HuH-7 (cell line): ENCODE data around the gene FCHSD2.
A peak's percentile ranks its signal among the peaks of the same experiment; 100 is the strongest.

ENCODE experiments used
- DNase-seq: peaks from one replicate; pipeline ENCODE4 v3.0.0; 2011; ENCODE audit warnings: low spot score

FCHSD2 gene

DNA sequence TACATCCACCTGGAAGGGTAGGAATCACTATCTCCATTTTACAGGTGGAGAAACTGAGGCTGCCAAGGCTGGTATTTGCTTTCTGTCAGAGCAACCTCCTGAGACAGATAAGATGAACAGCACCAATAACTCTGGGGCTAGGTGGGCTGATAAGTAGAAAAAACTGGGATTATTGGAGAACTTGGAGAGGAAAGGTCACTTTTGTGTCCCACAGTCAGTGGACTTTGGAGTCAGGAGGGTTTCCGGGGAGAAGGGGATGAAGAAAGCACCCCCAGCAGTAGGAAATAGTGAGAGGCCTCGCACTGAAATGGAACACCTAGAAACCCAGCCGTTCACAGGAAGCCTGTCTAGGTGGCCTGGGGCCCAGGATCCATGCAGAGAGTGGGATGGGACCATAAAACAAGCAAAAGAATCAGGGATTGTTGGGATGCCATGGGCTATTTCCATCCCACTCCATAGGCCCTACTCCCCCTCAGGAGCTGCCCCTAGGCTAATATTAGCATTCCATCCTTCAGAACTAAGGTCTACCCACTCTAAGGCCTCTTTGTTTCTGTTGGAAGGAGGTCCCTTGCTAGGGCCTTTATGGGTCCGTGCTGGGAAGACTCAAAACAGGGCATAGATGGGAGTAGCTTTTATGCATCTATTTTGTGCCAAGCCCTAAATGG is 31.0 kb upstream of the FCHSD2 start:
- DNase-seq: no peak

- DNase-seq: no peak
These were observed 29.5 kb upstream of the FCHSD2 start for GRCh38 chr11:73171436-73172161.

DNA sequence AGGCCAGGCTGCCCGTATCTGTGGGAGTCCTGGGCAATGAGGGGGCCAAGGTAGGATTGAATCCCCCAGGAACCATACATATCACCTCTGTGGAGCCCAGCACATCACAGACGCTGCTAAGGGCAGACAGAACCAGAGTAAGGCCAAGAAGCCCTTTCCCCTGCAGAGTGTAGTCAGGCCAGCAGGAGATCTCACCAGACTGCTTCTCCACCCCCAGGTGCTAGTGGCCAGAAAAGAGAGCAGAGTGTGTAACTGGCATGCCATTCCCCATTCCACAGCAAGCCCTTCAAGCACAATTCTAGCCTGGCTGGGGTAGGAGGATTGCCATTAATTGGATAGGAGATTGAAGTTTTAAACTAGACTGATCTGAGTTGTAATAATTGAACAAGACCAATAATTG is 28.0 kb upstream of the FCHSD2 start:
- no peak for DNase-seq

DNA sequence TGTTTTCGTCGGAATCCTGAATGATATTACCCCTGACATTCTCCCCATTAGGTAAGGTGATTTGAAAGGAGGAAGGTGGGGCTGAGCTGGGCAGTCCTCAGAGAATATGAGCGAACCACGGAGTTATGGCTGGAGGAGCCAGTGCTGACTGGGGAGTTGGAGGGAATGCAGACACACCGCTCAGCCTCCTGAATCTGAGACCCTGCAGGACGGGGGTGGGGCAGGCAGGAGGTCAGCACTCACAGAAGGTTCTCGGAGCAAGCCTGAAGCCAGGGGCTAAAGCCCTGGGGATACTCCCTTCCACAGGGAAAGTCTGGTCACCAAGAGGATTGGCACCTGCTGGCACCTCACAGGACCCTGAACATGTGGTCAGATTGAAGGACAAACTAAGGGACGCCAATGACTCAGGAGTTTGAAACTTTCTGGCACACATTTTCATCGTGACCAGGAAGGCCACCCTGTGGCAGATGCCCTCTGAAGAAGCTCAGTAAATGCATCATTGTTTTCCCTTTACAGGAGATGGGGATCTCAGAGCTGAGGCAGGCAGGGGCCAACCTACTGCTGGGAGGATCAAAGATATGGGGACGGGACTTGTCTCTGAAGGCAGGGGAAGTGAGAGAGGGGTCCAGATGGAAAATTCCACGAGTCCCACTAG is 26.9 kb upstream of the FCHSD2 start:
- DNase-seq: no peak

GRCh38 chr11:73167363-73167954 is 25.3 kb upstream of the FCHSD2 start:
- DNase-seq: no peak

GRCh38 chr11:73164803-73165540 is 22.9 kb upstream of the FCHSD2 start:
- DNase-seq: no peak

DNA sequence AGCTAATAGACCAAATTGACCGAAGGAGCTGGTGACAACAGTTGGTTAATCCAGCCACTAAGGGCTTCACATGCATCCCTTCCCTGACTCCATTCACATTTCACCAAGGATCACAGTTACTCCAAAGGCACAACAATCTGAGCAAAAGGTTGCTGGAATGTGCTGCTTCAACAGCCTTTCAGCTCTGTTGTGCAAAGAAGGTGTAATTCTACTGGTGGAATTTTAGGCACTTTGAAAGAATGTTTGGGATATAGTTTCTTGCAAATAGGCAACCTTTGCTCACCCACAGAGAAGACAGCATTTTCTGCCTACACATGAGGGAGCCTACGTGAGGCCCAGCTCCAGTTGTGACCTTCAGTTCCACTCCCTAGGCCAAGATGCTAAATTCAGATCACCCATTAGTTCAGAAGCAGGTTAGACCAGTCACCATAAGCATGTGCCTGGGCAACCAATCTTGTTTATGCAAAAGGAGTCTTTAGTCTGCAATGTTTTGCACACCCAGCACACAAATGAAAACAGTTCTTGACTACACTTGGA is 21.6 kb upstream of the FCHSD2 start:
- DNase-seq: no peak

DNA sequence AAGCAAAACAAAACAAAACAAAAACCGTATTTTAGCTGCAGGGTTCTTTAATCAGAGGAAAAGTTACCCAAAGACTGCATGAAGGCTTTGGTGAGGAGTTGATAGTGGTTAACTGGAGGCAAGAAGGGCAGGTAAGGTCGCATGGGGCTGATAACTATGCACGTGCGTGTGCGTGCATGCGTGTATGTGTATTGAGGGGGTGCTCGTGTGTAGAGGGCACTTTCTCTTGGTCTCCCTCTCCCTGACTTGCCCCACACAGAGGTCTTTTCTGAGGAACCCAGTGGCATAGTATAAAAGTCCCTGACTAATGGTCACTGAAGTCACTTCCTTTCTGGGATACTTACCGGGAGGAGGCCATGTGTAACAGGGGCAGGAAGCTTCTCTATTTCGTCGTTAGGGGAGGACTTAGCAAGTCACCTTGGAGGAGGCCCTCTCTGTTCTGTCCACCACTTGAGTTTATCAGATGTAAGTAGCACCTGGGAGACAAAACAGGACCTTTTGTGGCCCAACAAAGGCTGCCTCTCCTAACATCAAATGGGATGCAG is 20.1 kb upstream of the FCHSD2 start:
- DNase-seq: no peak

- no peak for DNase-seq
These were observed 18.1 kb upstream of the FCHSD2 start for GRCh38 chr11:73160005-73160760.

DNA sequence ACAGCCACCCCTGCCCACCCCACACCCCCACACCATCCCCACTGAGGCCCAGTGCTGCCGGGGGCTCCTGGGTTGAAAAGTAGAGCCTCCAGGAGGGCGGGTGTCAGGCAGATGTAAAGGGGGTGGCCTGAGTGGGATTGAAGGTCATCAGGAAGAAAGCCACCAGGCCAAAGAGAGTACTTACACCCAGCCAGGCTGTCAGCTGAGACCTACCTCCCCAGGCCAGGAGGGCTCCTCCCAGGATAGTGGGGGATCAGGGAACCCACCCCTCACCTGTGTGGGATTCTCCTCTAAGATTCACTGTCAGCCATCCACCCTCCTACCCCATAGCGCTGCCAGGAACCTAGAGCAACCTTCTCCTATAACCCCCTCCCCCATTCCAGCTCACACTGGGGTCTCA is 17.2 kb upstream of the FCHSD2 start:
- DNase-seq: no peak

DNA sequence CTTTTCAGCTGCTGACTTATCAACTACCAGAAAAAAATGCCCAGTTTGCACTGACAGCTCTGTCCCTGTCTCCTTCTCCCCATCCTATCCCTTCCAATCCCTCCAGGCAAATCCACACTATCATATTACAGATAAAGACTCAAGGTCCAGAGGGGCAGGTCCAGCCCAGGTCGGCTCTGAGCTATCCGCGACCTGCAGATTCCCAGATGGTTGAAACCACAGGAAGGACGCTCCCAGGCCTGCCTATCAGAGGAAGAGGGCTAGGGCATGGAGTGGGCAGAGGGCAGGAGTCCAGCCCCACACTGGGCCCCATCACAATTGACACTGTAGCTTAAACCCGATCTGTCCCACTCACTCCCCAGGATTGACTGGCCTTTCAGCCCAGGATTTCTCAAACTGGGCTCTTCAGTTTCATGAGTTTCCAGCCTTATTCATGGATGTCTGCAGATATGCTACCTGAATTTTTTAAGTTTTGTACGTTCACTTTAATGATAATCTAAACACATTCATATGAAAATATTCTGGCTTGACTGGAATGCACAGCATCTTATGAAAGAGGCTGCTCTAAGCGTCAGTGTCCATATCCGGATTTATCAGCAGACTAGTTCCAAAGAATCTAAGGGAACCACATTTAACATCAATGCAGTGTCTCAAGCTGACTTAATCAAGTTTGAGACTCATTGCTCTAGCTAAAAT is 16.4 kb upstream of the FCHSD2 start:
- peak; percentile 40 for DNase-seq

GRCh38 chr11:73157101-73158010 is 15.2 kb upstream of the FCHSD2 start:
- DNase-seq: no peak

DNA sequence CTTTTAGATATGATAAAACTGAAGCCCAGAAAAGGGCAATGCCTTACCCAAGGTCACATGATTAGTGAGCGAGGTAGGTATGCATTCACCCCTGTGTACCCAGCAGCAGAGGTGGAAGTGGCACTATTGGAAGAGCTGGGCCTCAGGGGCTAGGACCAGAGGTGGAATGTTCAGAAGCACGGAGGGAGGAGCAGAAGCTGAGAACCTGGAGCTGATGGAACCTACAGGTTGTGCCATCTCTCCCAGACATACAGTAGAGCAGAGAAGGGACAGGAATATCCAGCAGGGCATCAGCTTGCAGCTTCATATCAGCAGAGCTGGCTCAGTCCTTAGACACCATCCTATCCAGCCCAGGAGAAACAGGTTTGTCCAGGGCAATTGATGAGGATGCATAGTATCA is 14.6 kb upstream of the FCHSD2 start:
- no peak for DNase-seq

DNA sequence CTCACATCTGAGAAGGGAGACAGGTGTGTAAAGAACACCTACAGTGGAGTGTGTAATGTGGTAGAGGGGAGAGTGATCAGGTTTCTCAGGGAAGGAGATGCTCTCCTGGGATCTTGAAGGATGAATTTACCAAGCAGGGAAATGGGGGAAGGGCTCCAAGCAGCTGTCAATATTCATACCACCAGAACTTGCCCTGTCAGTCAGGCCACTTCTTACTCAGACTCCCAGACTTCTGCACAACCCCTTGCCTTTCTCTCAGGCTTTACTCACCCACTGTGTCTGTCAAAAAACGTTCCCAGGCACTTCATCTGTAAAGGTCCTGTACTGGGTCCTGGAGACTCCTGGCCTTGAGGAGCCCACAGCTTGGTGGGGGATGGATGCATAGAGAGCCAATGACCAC is 14.0 kb upstream of the FCHSD2 start:
- DNase-seq: no peak

DNA sequence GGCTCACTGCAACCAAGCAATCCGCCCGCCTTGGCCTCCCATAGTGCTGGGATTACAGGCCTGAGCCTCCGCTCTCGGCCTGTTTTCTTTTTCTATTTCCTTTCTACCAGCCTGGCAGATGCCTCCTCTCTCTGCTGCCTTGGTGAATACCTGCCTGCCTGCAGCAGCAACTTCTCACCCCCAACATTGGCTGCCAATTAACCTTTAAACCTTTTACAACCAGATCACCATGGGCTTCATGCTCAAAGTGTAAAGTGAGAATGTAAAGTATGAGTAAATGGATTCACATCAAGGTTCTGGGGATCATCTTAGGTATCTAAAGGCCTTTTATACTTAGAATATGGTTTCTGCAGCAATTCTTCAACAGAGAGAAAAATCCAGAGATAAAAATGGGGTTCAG is 13.0 kb upstream of the FCHSD2 start:
- DNase-seq: no peak

DNA sequence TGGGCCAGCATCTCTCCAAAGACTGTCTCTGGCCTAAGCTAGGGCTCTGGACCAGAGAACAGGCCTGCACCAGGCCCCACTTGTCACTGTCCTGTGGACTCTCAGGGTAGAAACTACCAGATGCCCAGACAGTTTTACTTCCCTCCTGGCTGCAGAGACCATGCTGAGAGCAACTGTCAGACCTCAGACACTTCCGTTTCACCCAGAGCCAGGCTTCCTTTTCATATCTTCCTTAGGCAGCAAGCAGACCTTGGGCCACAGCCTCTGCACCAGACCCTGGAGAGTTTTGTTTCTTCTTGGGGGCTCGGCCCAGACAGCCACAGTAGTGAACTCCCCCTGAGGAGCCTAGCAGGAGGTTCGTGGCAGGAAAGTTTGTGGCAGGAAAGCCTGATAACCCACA is 12.1 kb upstream of the FCHSD2 start:
- DNase-seq: no peak

DNA sequence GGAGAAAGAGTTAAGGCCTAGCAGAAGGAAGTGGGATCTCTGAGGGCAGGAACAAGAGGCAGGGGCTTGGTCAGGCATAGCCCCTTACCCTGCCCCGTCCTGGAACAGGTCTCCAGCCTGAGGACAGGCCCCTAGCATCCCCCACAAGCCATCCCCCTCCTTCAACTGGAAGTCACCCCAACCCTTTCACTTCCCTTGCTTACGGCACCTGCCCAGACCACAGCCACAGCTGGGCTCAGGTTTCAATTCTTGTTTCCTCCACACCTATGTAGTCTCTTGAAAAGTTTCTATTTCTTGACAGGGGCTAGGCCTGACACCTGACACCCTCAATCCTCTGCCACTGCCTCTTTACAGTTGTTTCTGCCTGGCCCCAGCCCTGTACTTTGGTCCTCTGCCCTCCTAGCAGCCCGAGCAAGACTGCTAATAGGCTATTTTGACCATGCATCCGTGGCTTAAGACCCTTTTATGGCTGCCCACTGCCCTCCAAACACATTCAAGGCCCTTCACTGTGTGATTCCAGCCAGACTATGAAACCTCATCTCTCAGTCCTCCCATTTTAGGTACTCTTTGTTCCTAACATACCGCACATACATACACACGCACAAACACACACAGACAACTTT is 10.9 kb upstream of the FCHSD2 start:
- DNase-seq: no peak

DNA sequence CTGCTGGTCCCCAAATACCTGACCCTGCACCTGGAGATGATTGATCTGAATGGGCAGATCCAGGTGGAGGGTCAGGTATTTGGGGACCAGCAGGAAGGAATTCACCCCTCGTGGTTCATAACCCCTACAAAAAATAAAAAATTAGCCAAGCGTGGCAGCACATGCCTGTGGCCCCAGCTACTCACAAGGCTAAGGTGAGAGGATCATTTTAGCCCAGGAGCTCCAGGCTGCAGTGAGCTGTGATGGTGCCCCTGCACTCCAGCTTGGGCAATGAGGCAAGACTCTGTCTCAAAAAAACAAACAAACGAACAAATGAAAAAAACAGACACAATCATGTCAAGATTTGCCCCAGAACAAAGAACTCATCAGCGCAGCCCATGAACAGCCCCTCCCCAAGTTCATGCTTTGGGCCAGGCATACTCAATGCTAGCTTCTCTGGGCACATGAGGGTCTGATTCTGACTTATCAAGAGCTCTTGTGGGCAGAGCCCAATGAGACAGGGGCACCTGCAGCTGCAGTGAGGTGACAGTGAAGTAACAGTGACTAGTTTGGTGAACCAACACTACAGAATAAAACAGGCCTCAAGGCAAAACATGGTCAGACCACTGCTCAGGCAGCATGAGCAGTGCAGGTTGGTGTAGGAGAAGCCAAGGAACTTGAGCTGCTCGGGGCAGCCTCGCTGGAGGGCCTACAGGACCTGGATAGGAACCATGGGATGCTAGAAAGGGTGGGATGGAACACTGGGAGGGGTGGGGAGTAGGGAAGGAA is 10.2 kb upstream of the FCHSD2 start:
- no peak for DNase-seq
